Lower leg skin (tissue), 4 donors: Measurements from ENCODE around the gene TMCC3. TPM values are rescaled to one million over a fixed set of nuclear protein-coding genes. Genes with fewer than 3 reads are reported as not detected.

Experiments
- DNase-seq, 2 donors: peaks; one replicate each; pipeline ENCODE4 v3.0.0-alpha.2; 2019; ENCODE audit warnings: low spot score in 2 of 2
- H3K4me3 ChIP-seq: fragments of 200-600 bp; sonication (generic); 2 replicates; pipeline ENCODE4 v1.5.1; 2017; ENCODE audit warnings: mild to moderate bottlenecking, low read depth; ENCODE audit not compliant: poor library complexity, severe bottlenecking
- POLR2A ChIP-seq, 2 donors: fragments of 450-650 bp; IDR thresholded peaks; one replicate each; pipeline ENCODE4 v1.6.1; 2016 to 2017; ENCODE audit warnings: antibody characterized with exemption in 2 of 2, mild to moderate bottlenecking in 1 of 2, moderate library complexity in 1 of 2
- WGBS, 2 donors: methylation state at CpG; one replicate each; pipeline ENCODE4 v1.1.5; 2018; 5-methylcytosine and 5-hydroxymethylcytosine counted together
- intact Hi-C: fragments of 100-400 bp; cut with DNase I; formaldehyde crosslinking; loops from one replicate; pipeline ENCODE4 v1.15.0; 2023; ENCODE audit warnings: low total_unique reads
- total RNA-seq, 4 donors: library from RNA; depleted of rRNA; stranded (reverse); fragments of >200 nt; gene quantifications; one replicate each; pipeline ENCODE4 v1.1.0, GENCODE V29; 2016
- TF ChIP-seq, protein P1 (sequence below), 3 donors: fragments of 450-650 bp; IDR thresholded peaks; one replicate each; pipeline ENCODE4 v1.5.1; 2016; ENCODE audit warnings: antibody characterized with exemption in 3 of 3, mild to moderate bottlenecking in 3 of 3, moderate library complexity in 2 of 3

The TMCC3 gene
- total RNA-seq, 4 donors from 2014 or later: 13.8 to 18.2 (median 17.5) TPM

DNA sequence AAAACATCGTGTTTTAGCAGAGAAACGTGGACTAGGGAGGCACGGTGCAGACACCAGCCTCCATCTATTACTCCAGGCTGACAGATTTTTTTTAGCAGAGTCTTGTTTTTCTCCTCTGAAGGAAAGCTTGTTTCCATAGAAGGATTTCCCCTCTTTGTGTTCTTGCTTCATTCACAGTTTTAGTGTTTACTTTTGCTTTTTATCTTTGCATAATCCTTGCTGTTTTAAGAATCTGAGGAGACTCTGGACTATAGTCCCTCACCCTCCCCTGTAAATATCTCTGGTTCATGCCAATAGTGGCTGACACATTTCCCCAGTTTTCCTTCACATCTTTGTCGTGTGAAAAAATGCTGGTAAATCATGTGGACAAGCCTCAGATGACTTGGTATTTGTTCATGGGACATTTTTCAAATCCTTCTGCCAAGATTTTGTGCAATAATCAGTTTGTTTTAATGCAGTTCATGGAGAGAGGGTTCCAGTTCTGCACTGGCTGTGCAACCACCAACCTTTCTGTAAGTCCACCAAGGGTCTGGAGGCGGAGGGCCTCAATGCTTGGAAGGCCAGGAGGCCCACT, 39.9 kb upstream of the TMCC3 start:
- DNase-seq: no peak
- H3K4me3 ChIP-seq: no peak overlapping the region
- TF ChIP-seq, protein P1, sequence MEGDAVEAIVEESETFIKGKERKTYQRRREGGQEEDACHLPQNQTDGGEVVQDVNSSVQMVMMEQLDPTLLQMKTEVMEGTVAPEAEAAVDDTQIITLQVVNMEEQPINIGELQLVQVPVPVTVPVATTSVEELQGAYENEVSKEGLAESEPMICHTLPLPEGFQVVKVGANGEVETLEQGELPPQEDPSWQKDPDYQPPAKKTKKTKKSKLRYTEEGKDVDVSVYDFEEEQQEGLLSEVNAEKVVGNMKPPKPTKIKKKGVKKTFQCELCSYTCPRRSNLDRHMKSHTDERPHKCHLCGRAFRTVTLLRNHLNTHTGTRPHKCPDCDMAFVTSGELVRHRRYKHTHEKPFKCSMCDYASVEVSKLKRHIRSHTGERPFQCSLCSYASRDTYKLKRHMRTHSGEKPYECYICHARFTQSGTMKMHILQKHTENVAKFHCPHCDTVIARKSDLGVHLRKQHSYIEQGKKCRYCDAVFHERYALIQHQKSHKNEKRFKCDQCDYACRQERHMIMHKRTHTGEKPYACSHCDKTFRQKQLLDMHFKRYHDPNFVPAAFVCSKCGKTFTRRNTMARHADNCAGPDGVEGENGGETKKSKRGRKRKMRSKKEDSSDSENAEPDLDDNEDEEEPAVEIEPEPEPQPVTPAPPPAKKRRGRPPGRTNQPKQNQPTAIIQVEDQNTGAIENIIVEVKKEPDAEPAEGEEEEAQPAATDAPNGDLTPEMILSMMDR (IDR thresholded peaks at IDR 0.05): no peak
- TF ChIP-seq POLR2A (IDR thresholded peaks at IDR 0.05): no peak
- WGBS, 2 donors: 40 to 46% methylated on average over 5 of the region's 5 CpGs
- intact Hi-C loops: no loop called here

DNA sequence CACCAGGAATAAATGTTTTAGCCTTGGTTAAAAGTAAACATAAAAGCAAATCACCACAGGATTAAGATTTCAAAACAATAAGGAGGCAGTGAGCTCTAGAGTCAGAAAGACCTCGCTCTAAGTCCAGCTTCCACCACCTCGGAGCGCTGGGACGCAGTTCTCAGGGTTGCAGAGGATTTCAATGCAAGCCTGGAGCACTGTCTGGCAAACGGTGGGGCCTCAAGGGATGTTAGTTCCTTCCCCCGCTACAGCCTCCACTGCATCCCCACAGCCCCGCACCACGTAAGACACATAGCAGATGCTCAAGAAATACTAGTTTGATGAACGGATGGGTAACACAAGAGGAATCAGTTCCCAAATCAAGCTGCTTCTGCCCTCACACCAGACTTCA, 39.3 kb upstream of the TMCC3 start:
- intact Hi-C loops: no loop called here
- DNase-seq: no peak
- 55 to 75% methylated on average over 9 of the region's 9 CpGs for WGBS, 2 donors
- TF ChIP-seq, protein P1 (IDR thresholded peaks at IDR 0.05): no peak
- TF ChIP-seq POLR2A (IDR thresholded peaks at IDR 0.05): no peak
- H3K4me3 ChIP-seq: no peak overlapping the region

DNA sequence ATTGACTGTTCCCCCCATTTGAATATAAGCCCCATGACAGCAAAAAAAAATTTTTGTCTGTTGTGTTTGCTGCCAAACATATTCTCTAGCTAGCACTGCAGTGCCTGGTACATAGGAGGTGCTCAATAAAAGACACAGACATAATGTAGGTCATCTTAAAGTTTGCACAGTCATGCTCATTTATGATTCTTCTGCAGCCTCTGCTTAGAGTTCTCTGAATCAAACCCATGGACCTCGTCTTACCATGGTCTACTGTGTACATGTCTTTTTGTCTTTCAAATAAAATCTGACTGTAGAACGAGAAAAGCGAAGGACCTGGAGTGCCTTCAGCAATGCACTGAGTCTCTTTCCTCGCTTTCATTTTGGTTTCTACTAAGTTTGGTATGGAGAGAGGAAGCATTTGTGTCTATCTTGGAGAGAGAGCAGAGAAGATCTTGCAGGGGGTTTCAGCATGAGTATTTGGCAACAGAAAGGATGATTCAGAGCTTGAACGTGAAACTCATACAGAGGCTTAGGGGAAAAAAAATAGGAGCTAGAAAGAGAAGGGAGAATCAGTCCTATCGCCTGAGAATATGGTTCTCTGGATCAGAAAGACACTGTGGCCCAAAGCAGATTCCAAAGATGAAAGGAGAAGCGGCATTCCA, 38.8 kb upstream of the TMCC3 start:
- no peak overlapping the region for H3K4me3 ChIP-seq
- no peak for DNase-seq
- WGBS, 2 donors: 57 to 62% methylated on average over 7 of the region's 7 CpGs
- intact Hi-C loops: no loop called here
- TF ChIP-seq, protein P1 (IDR thresholded peaks at IDR 0.05): no peak
- no peak for TF ChIP-seq POLR2A (IDR thresholded peaks at IDR 0.05)

DNA sequence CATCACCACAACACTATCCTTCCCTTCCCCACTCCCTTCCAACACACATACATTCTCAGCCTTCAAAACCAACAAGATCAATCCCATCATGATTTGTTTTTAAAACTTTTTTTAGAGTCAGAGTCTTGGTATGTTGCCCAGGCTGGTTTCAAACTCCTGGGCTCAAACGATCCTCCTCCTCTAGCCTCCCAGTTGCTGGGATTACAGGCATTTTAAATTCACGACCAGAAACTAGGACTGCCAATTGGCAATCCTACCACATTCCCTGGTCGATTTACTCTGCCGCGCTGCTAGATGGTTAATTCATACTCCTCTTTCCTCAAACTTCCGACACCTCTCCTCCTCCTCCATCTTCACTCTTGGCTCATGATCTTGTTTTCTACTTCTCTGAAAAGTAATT, 37.5 kb upstream of the TMCC3 start:
- no peak for TF ChIP-seq POLR2A (IDR thresholded peaks at IDR 0.05)
- TF ChIP-seq, protein P1 (IDR thresholded peaks at IDR 0.05): no peak
- H3K4me3 ChIP-seq: no peak overlapping the region
- intact Hi-C loops: no loop called here
- WGBS, 2 donors: 74 to 83% methylated on average over 6 of the region's 6 CpGs
- no peak for DNase-seq

DNA sequence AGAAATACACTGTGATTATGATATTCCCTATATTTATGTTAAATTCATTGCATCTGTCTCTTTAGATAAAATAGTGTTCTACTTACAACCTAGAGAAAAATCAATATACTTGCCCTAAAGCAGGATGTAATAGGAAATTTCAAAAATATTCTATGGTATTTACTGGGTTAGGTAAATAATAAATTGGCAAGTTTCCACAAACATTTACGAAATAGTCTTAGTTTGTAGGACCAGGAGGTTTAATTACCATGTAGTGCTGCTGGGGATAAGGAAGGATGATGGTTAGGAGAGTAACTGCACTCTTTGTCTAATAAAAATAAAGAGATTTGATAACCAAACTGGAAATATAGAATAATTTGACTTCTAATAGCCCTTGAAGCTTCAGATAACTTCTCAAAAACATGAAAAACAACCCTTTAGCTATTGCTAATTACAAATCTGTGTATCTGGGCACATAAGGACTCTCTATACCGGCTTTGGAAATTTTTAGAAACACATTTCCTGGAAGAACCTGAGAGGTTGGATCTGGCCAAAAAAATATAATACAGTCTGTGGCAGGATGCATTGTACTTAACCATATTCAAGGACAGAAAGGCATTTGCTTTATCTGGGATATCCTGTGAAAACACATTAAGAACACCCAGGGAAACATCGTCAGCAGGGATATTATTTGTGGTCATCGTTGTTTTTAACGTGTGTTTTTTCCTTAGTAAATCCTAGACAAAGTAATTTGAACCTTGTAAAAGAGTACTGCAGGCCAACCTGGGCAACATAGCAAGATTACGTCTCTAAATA, 36.7 kb upstream of the TMCC3 start:
- intact Hi-C loops: no loop called here
- 71 to 72% methylated on average over 6 of the region's 6 CpGs for WGBS, 2 donors
- TF ChIP-seq, protein P1 (IDR thresholded peaks at IDR 0.05): no peak
- TF ChIP-seq POLR2A (IDR thresholded peaks at IDR 0.05): no peak
- no peak for DNase-seq
- H3K4me3 ChIP-seq: no peak overlapping the region
